HG03060 (cell line): ENCODE data around the gene GNL2.
"Not testable (repeated sequence)": the region's sequence is repeated elsewhere in the genome, so short reads cannot be mapped to it uniquely, and the experiment has no call there.

Experiments
- ATAC-seq: cut with Tn5 transposase; IDR thresholded peaks from one replicate; pipeline ENCODE4 v1.9.1; 2021; ENCODE audit warnings: low read depth, moderate number of reproducible peaks; ENCODE audit not compliant: unreplicated experiment

The GNL2 gene

DNA sequence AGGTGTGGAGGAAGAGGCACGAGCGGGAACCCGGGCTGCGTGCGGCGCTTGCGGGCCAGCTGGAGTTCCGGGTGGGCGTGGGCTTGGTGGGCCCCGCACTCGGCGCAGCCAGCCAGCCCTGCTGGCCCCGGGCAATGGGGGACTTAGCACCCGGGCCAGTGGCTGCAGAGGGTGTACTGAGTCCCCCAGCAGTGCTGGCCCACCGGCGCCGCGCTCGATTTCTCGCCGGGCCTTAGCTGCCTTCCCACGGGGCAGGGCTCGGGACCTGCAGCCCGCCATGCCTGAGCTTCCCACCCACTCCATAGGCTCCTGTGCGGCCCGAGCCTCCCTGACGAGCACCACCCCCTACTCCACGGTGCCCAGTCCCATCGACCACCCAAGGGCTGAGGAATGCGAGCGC is 77.5 kb downstream of the GNL2 start:
- not testable (repeated sequence) for ATAC-seq

GRCh38 chr1:37517569-37517968 is 78.2 kb downstream of the GNL2 start:
- ATAC-seq, result no peak
